GM10266 (cell line): ENCODE results near the gene NKD1.
A peak's percentile ranks its signal among the peaks of the same experiment; 100 is the strongest.

Experiments
- DNase-seq: peaks from one replicate; pipeline ENCODE4 v3.0.0; 2012; ENCODE audit errors: extremely low spot score
- TF ChIP-seq, protein P1 (sequence below): IDR thresholded peaks from 2 replicates; pipeline ENCODE4 v1.5.1; 2012; ENCODE audit warnings: mild to moderate bottlenecking, low read depth; ENCODE audit not compliant: control insufficient read depth, insufficient read depth; ENCODE audit errors: missing control alignments

Gene NKD1

DNA sequence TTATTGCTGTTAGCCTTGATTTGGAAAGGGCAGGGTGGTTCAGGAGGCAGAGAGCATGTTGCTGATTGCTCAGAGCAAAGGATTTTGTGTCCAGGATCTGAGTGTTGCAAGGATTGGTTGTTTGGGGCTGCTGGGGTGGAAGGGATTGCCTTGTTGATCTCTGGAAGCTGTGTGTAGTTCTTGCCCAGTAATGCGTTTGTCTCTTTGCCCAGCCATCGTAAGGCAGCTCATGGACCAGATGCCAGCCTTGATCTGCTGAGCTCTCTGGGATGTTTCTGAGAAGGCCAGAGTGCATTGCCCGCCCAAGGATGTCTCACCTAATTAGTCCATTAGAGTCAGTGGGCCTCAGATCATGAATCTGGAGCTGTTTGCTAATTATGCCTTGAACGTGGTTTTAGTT is 33.6 kb downstream of the NKD1 start:
- no peak for DNase-seq
- TF ChIP-seq, protein P1, sequence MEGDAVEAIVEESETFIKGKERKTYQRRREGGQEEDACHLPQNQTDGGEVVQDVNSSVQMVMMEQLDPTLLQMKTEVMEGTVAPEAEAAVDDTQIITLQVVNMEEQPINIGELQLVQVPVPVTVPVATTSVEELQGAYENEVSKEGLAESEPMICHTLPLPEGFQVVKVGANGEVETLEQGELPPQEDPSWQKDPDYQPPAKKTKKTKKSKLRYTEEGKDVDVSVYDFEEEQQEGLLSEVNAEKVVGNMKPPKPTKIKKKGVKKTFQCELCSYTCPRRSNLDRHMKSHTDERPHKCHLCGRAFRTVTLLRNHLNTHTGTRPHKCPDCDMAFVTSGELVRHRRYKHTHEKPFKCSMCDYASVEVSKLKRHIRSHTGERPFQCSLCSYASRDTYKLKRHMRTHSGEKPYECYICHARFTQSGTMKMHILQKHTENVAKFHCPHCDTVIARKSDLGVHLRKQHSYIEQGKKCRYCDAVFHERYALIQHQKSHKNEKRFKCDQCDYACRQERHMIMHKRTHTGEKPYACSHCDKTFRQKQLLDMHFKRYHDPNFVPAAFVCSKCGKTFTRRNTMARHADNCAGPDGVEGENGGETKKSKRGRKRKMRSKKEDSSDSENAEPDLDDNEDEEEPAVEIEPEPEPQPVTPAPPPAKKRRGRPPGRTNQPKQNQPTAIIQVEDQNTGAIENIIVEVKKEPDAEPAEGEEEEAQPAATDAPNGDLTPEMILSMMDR = no peak

DNA sequence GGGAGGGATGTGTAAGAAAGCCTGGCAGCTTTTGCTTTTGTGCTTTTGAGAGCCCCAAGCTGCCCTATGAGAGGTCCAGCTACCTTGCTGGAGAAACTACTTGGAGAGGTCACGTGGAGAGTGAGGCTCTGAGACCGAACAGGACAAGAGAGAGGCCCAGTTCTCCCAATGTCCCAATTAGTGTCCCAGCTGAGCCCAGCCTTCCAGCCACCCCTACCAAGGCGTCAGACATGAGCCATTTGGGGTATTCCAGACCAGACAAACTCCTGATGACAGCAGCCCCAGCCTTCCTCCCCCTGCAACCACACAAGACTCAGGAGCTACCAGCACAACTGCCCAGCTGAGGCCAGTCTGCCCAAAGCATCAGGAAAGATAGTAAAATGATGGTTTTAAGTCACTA is 35.0 kb downstream of the NKD1 start:
- TF ChIP-seq, protein P1 = no peak

DNA sequence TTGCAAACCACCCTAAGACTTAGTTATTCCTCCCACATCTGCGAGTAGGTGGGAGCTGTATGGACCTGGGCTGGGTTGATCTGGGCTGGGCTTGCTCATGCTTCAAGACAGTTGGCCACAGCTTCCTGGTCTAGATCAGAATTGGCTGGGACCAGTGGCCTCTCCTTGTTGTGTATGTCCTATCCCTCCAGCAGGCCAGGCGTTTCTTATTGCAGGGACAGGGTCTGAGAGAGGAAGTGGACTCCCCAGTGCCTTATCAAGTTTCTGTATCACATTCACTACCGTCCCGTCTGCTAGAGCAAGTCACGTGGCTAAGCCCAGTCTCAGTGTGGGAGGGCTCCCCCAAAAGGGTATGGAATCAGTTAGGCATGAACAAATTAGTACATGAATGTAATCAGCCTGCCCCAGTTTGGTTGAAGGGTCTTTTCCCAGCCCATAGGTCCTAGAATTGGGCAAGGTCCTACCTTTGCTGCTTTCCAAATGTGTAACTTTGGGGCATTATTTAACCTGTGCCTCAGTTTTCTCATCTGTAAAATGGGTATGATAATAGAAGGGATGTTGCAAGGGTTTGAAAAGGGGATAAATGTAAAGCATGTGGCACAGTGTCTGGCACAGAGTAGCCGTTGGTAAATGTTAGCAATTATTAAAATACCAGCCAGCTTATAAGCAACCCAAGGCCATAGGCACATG is 36.0 kb downstream of the NKD1 start:
- TF ChIP-seq, protein P1 = no peak
- DNase-seq = peak; percentile 44

More for the DNA sequence above, 35.0 kb downstream of the NKD1 start:
- DNase-seq = no peak

DNA sequence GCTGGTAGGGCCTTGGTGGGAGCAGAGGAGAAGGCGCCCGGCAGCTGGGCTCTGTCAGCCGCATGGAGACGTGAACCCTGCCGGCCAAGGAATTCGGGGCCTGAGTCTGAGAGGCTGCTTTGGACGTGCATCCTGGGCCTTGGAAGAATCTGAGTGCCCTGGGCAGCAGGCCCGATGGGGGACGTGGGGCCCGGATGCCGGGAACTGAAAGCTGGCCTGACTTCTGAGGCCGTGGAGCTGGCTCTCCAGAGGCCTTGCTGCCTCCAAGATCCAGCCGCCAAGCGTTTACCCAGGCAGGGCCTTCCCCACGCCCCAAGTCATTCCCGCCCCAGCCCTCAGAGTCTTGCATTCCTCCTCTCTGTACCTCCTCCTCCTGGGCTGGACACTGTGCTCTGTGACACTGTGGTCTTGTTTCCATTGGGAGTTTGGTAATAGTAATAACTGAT is 37.2 kb downstream of the NKD1 start:
- DNase-seq = no peak
- TF ChIP-seq, protein P1 = no peak

DNA sequence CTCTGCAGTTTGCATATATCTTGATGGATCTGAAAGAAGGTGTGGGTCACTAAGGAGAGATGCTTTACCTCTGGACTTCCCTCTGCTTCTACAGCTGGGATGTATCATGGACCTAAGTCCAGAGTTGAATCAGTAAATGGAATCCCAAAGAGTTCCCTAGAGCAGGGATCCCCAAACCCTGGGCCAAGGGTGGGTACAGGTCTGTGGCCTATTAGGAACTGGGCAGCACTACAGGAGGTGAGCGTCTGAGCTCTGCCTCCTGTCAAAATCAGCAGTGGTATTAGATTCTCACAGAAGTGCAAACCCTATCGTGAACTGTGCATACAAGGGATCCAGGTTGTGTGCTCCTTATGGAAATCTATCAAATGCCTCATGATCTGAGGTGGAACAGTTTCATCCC is 39.3 kb downstream of the NKD1 start:
- TF ChIP-seq, protein P1 = no peak
- no peak for DNase-seq

DNA sequence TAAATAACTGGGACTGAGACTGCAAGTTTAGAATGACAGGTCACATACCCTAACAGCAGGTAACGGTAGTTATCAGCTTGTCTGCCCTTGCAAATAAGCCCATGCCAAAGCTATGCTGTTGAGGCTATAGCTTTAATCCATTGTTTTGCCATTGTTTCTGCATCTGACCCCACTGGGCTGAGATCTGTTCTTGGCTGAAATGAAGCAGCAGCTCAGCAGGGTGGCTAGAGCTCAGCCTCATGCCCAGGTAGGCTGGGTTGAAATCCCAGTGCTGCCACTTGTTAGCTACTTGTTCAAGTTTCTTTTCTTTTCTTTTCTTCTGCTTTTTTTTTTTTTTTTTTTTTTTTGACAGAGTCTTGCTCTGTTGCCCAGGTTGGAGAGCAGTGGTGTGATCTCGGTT is 40.1 kb downstream of the NKD1 start:
- DNase-seq = no peak
- TF ChIP-seq, protein P1 = no peak

DNA sequence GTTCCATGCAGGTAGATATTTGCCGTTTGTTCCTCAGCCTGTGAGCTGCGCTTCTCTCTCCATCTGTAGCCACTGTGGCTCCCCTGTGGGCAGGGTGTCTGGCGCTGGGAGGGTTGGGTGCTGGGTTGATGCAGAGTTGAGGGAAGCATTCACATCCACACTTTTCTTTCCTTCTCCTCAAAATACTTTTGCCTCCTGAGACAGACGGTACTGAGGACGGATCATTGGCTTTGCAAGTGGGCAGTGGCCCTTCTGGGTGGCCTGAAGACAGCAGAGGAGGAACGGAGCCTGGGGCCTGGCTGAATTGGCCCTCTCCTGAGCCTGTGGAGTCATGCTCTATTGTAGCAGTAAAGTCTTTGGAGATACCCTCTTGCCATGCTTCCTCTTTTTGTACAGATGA is 43.0 kb downstream of the NKD1 start:
- DNase-seq = no peak
- TF ChIP-seq, protein P1 = no peak
